Liver (tissue), 3 donors: ENCODE results near the gene ZNF70.

ENCODE experiments used
- NR2F2 ChIP-seq: IDR thresholded peaks from 2 replicates; pipeline ENCODE4 v1.6.1; 2016; ENCODE audit warnings: antibody characterized with exemption
- RAD21 ChIP-seq, 2 donors: IDR thresholded peaks; 2 replicates each; pipeline ENCODE4 v1.6.1; 2016; ENCODE audit warnings: antibody characterized with exemption in 2 of 2, mild to moderate bottlenecking in 2 of 2
- TAF1 ChIP-seq: conservative IDR thresholded peaks from 2 replicates; pipeline ENCODE4 v1.6.1; 2016; ENCODE audit warnings: antibody characterized with exemption, mild to moderate bottlenecking
- YY1 ChIP-seq: IDR thresholded peaks from 2 replicates; pipeline ENCODE4 v1.6.1; 2016; ENCODE audit warnings: antibody characterized with exemption, mild to moderate bottlenecking
- ZBTB33 ChIP-seq: IDR thresholded peaks from 2 replicates; pipeline ENCODE4 v1.6.1; 2016; ENCODE audit warnings: antibody characterized with exemption
- TF ChIP-seq, protein P1 (sequence below): fragments of 150-350 bp; IDR thresholded peaks from 2 replicates; pipeline ENCODE4 v1.5.1; 2017; ENCODE audit warnings: improper control_type of control experiment, low read depth, low read length; ENCODE audit not compliant: missing input control
- TF ChIP-seq, protein P2 (sequence below): IDR thresholded peaks from 2 replicates; pipeline ENCODE4 v1.6.1; 2016; ENCODE audit warnings: antibody characterized with exemption, mild to moderate bottlenecking
- donor health status: healthy.
- donor health status: healthy.

DNA sequence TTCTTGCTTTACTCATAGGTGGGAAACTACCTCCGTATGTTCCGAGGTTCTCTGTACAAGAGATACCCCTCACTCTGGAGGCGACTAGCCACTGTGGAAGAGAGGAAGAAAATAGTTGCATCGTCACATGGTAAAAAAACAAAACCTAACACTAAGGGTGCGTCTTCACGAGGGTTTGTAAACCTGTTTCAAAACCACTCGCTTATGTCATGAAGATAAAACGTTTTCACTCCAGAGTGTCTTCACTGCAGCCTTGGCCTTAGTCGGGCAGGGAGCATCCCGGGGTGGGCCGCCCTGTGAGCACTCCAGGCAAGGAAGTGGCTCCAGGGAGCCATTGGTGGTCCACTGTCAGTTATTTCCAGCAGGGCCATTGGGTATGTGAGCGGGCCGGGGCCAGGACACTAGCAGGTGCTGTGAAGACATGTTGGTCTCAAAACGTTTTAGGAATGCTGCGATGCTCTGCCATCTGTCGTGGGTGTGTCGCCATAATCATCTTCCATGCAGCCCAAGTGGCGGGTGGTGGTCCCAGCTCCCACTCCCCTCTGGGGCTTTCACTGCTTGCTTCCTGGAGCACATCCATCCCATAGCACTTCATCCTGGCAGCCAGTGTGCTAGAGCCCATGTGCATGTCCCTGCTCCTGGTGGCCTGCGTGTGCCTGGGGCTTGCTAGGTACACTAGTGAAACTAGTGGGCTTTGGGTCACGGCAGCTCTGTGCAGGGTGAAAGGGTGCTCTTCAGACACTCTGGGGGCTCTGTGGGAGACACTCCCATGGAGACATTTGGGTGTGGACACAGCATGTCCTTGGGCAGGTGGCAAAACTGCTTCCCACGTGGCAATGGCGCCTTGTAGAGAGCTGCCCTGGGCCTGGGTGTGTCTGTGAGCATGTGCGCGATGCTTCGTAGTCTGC lies 41.1 kb upstream of the ZNF70 start:
- TF ChIP-seq YY1 (no peak), TAF1 (no peak), RAD21 (IDR thresholded peaks at IDR 0.05) (no peak), ZBTB33 (no peak), NR2F2 (no peak)
- TF ChIP-seq, protein P1, sequence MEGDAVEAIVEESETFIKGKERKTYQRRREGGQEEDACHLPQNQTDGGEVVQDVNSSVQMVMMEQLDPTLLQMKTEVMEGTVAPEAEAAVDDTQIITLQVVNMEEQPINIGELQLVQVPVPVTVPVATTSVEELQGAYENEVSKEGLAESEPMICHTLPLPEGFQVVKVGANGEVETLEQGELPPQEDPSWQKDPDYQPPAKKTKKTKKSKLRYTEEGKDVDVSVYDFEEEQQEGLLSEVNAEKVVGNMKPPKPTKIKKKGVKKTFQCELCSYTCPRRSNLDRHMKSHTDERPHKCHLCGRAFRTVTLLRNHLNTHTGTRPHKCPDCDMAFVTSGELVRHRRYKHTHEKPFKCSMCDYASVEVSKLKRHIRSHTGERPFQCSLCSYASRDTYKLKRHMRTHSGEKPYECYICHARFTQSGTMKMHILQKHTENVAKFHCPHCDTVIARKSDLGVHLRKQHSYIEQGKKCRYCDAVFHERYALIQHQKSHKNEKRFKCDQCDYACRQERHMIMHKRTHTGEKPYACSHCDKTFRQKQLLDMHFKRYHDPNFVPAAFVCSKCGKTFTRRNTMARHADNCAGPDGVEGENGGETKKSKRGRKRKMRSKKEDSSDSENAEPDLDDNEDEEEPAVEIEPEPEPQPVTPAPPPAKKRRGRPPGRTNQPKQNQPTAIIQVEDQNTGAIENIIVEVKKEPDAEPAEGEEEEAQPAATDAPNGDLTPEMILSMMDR, result no peak
- TF ChIP-seq, protein P2, sequence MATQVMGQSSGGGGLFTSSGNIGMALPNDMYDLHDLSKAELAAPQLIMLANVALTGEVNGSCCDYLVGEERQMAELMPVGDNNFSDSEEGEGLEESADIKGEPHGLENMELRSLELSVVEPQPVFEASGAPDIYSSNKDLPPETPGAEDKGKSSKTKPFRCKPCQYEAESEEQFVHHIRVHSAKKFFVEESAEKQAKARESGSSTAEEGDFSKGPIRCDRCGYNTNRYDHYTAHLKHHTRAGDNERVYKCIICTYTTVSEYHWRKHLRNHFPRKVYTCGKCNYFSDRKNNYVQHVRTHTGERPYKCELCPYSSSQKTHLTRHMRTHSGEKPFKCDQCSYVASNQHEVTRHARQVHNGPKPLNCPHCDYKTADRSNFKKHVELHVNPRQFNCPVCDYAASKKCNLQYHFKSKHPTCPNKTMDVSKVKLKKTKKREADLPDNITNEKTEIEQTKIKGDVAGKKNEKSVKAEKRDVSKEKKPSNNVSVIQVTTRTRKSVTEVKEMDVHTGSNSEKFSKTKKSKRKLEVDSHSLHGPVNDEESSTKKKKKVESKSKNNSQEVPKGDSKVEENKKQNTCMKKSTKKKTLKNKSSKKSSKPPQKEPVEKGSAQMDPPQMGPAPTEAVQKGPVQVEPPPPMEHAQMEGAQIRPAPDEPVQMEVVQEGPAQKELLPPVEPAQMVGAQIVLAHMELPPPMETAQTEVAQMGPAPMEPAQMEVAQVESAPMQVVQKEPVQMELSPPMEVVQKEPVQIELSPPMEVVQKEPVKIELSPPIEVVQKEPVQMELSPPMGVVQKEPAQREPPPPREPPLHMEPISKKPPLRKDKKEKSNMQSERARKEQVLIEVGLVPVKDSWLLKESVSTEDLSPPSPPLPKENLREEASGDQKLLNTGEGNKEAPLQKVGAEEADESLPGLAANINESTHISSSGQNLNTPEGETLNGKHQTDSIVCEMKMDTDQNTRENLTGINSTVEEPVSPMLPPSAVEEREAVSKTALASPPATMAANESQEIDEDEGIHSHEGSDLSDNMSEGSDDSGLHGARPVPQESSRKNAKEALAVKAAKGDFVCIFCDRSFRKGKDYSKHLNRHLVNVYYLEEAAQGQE, result no peak
